ENCODE results near the gene NAP1L1. TPM values are rescaled to one million over a fixed set of nuclear protein-coding genes. Genes with fewer than 3 reads are reported as not detected.

The NAP1L1 gene
- total RNA-seq, 1 donor from 2014 or later: 481 TPM

DNA sequence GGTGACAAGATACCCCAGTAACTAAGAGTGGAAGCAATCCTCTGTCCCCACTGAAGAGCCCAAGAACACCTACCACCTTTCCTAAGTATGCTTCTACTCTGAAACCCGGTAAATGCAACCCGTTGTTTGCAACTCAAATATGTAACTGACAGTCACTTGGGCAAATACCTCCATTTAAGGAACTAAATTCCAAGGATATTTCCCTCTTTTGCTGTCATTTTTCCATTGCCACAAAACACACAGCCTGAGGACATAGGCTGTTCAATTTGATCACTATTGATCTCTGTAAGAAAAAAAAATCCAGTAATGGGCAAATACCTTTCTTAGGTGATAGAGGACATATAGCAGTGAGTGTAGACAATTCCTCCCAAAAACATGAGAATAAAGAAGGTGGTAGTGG is 46.3 kb downstream of the NAP1L1 start:
- no peak for DNase-seq (ENCODE audit: low read depth)

- DNase-seq (ENCODE audit: low read depth): peak; percentile 85
Observed at GRCh38 chr12:76037130-76038103, 47.1 kb downstream of the NAP1L1 start.

- no peak for DNase-seq (ENCODE audit: low read depth)
Observed at GRCh38 chr12:76035045-76035444, 49.4 kb downstream of the NAP1L1 start.

DNA sequence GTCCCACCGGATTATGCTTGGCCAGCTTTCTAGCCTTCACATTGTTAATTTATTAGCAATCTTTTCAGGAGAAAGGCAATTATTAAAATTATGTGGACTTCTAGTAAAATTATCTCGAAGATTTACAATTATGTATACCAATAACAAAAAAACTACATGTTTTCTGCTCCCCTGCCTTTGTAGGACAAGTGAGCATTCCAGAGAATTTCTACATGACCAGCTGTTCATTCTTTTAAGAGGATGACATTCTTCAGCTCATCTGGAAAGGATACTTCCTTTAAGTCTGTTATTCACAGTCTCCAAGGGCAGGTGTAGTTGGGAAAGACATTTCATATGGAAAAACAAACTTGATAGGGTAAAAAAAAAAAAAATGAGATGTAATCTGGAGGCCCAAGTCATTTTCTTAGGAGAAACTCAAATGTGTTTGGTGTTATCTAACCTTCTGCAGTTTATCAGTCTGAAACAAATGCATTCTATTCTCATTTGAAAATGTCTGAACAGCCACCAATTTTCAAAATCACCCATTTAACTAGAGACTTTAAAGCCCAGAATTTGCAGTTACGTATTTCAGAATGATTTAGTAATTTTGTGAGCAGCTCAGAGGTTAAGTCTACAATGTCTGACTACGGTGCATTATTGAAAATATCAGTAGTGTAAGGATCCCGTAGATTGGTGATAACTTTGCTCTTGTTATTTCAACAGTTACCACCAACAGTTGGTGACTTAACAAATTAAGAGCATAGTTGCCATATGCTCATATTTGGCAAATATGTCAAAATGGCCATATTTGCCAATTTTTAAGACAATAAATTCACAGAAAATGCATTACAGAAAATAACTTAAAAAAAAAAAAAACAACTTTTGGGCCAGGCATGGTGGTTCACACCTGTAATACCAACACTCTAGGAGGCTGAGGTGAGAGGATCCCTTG is 51.1 kb downstream of the NAP1L1 start:
- peak; percentile 60 for DNase-seq (ENCODE audit: low read depth)

GRCh38 chr12:76032043-76032981 is 52.2 kb downstream of the NAP1L1 start:
- peak; percentile 65 for DNase-seq (ENCODE audit: low read depth)

DNA sequence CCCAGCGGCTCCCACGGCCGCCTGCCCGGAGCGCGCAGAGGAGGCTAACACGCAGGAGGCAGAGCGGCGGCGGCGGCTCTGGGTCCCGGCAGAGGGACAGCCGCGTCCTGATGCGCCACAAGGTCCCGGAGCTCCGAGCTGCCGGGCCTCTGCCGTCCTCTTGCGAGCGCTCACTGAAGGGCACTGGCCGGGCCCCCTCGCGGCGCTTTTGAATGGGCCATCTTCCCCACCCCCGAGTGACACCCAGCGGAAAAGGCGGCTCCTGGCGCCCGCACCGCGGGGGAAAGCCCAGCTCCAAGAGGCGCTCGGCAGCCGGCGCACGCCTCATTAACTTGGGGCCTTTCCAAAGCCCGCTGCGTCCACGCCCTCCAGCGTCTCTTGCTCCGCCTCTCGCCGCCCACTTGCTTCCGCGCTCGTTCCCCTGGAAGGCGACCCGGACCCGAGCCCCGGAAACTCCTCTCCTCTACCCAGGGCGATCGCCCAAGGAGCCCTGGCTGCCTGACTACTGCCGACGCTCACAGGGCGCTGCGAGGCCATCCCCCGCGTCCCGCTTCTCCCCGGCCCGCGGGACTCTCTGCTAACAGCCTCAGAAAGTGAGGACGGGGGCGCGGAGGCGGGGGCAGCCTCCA is 53.0 kb downstream of the NAP1L1 start, which contains the start of gene PHLDA1:
Gene PHLDA1 (minus strand): TSS at position 363 of the 629 bp plus-strand sequence.
- DNase-seq (ENCODE audit: low read depth): peak; percentile 88

- no peak for DNase-seq (ENCODE audit: low read depth)
Observed at GRCh38 chr12:76031081-76031413, 53.4 kb downstream of the NAP1L1 start.

- DNase-seq (ENCODE audit: low read depth): no peak
Observed at GRCh38 chr12:76030341-76031080, 54.0 kb downstream of the NAP1L1 start.

- DNase-seq (ENCODE audit: low read depth): no peak
Observed at GRCh38 chr12:76029982-76030340, 54.5 kb downstream of the NAP1L1 start.

GRCh38 chr12:76028571-76029277 is 55.8 kb downstream of the NAP1L1 start:
- no peak for DNase-seq (ENCODE audit: low read depth)

DNA sequence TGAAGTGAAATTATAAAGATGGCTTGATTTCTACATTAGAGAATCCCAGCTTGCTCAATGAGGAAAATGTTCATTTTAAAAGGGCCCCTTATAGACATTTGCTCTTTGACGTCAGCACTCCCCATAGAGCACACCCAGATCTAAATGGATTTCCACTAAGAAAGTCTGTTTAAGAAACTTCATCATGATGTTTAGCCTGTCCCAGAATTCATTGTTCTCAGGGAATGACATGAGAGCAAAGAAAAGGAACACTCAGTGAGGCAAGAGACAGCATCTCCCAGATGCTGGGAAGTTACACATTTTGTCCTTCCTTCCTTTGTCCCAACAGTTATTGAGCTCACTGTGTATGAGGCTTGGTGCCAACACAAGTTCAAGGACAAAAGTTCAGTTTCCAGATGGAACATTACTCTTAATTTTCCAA is 57.8 kb downstream of the NAP1L1 start:
- peak; percentile 52 for DNase-seq (ENCODE audit: low read depth)

- peak; percentile 69 for DNase-seq (ENCODE audit: low read depth)
Observed at GRCh38 chr12:76025601-76026575, 58.6 kb downstream of the NAP1L1 start.

DNA sequence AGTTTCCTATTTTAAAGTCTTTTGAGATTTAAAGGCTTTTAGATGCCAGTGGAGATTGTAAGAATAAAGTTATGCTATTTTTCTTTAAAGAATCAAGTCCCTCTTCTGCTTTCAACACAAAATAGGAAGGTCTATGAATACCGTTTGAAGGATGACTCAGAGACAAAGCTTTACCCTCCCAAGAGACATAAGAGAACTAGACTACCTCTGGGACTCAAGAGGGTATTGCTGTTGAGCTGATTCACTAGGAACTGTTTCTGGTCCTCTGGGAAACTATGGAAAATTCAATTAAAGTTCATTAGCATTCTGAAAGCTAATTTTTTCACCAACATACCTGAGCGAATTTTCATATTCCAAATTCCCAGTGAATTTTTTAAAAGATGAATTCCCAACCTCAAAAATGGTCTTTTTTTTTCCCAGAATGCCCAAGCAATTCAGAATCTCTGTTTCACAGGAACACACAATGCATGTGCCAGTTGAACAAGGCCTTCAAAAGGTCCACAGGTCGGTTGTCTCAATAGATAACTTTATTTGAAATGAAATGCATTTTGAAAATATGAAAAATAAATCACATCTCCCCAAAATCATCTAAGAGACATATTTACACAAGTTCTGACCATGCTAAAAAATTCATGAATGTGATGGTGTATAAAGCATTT is 59.4 kb downstream of the NAP1L1 start:
- peak; percentile 88 for DNase-seq (ENCODE audit: low read depth)

GRCh38 chr12:76024102-76024781 is 60.2 kb downstream of the NAP1L1 start:
- no peak for DNase-seq (ENCODE audit: low read depth)

GRCh38 chr12:76023069-76023690 is 61.3 kb downstream of the NAP1L1 start:
- DNase-seq (ENCODE audit: low read depth): no peak

GRCh38 chr12:76022506-76022905 is 62.0 kb downstream of the NAP1L1 start:
- no peak for DNase-seq (ENCODE audit: low read depth)
